ENCODE results near the gene GEMIN4.

GEMIN4 gene

DNA sequence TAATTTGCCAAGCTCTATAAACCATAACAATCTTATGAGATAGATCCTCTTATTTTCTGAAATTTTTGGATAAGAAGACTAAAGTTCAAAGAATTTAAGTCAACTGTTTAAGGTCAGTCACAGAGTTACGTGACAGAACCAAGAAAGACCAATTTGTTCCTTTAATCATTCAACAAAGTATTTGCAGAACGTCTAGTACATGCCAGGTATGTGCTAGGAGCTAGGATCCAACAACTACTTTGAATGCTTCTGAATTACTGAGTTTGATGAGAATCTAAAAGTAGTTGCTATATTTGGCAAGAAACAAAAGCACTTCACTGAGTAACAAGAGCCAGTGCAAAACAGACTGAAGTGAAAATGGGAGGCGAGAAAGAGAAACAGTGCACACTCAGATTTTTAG lies 15.0 kb upstream of the GEMIN4 start:
- TF ChIP-seq, protein P1, sequence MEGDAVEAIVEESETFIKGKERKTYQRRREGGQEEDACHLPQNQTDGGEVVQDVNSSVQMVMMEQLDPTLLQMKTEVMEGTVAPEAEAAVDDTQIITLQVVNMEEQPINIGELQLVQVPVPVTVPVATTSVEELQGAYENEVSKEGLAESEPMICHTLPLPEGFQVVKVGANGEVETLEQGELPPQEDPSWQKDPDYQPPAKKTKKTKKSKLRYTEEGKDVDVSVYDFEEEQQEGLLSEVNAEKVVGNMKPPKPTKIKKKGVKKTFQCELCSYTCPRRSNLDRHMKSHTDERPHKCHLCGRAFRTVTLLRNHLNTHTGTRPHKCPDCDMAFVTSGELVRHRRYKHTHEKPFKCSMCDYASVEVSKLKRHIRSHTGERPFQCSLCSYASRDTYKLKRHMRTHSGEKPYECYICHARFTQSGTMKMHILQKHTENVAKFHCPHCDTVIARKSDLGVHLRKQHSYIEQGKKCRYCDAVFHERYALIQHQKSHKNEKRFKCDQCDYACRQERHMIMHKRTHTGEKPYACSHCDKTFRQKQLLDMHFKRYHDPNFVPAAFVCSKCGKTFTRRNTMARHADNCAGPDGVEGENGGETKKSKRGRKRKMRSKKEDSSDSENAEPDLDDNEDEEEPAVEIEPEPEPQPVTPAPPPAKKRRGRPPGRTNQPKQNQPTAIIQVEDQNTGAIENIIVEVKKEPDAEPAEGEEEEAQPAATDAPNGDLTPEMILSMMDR (IDR thresholded peaks at IDR 0.05), result no peak

GRCh38 chr17:760371-760770 lies 8.3 kb upstream of the GEMIN4 start:
- TF ChIP-seq, protein P1 (IDR thresholded peaks at IDR 0.05), result no peak

- TF ChIP-seq, protein P1 (IDR thresholded peaks at IDR 0.05), result no peak
These were observed 7.9 kb upstream of the GEMIN4 start for GRCh38 chr17:759964-760363.

DNA sequence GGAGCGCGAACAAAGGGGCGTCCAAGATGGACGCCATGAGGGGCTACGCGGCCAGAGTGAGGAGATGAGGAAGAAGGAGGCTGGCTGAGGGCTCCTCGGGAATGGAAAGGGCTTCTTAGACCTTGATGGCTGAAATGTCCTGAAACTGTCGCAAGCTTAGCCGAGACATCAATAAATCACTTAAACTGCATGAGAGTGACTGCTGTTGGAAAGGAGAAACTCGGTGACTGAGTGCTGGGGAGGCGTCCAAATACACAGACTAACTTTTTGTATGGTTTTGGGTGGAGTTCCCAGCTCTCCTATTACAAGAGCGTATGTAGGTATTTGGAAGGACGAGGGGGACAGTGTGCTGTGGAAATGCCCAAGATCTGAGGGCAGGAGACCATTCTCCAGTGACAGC lies 1.4 kb upstream of the GEMIN4 start:
- TF ChIP-seq, protein P1 (IDR thresholded peaks at IDR 0.05), result no peak

GRCh38 chr17:752620-753219 lies 656 bp upstream of the GEMIN4 start:
- TF ChIP-seq, protein P1 (IDR thresholded peaks at IDR 0.05), result no peak

DNA sequence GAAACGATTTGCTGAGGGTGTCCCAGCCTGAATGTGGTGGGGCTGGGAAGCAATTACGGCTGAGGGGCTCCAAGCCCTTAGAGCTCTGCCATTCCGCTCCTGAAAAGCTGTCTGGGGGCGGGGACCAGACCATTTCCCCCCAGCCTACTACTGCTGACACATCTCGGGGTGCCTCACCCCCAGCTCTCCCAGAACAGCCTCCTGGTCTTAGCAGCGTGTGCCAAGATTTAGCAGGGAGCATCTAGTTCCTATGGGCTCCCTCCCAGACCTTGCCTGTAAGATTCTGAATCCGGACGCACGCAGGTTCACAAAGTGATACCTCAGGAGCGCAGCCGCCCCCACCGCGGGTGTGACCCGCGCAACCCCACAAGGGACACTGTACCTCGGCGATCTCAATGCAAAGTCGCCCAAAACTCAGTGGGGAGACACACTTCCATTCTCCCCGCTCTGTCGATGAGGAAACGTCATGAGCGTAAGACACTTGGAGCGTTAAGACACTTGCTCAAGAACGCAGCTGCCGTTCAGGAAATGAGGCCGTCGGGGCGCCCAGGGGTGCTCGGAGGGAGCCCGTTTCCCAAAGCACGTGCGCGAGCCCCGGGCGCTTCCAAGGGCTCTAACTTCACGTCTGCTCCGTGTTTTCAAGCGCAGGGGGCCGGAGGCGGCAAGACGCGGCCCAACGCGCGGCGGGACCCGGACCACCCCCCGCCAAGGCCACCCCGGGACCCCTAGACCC lies 629 bp downstream of the GEMIN4 start:
- TF ChIP-seq, protein P1 (IDR thresholded peaks at IDR 0.05), result no peak

DNA sequence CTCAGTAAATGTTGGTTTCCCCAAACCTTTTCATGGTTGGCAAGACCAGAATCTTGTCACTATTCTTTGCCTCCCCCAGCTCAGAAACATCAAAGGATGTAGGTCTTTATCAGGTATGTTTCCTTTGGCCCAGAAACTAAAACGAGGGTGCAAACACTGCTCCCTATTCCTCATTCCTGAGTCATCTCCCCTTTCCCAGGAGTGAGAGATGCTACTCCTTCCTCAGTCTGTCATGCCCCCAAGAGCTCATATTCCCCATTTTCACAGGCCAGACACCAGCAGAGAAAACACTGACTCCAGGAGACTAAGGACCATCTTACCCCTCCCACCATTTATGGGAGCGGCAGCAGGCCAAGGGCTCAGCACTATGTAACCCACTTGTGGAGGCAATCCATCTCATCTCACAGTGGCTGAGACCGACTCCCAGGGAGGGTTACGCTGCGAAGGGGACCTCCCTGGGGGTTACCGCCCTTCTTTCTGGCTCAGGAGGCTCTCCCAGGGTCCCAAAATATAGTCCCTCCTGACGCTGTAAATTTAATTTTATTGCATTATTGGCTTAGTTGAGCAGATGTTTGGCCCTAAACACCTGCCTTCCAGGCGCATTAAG lies 1.5 kb downstream of the GEMIN4 start:
- TF ChIP-seq, protein P1 (IDR thresholded peaks at IDR 0.05), result no peak
